ENCODE data around the gene RHOB. TPM values are rescaled to one million over a fixed set of nuclear protein-coding genes. Genes with fewer than 3 reads are reported as not detected.

RHOB gene
- total RNA-seq, 2 experiments from 2014 or later = 43.8 to 44.0 TPM

Other genes starting within 250 kb of the RHOB start
- under 1 TPM; 0.13 to 0.19 TPM for gene SDC1, start 221.9 kb upstream of the RHOB start, total RNA-seq
- gene PUM2, start 96.2 kb upstream of the RHOB start, total RNA-seq = 100 to 1,000 TPM; 118 TPM
- gene HS1BP3, start 204.0 kb downstream of the RHOB start, total RNA-seq = 1 to 10 TPM; 7.9 to 9.0 TPM
- gene GDF7, start 220.1 kb downstream of the RHOB start, total RNA-seq = not detected

All from activated CD8-positive, alpha-beta memory T cell treated with anti-CD3 and anti-CD28 coated beads for 36 hours (primary cell).